GM12875 (cell line): ENCODE data around the gene DDA1.

Experiments
- H3K4me3 ChIP-seq: one replicate; pipeline ENCODE4 v1.5.1; 2011; ENCODE audit warnings: low read depth, low read length, control low read depth
- TF ChIP-seq, protein P1 (sequence below): IDR thresholded peaks from 2 replicates; pipeline ENCODE4 v1.5.1; 2011; ENCODE audit warnings: low read depth, mild to moderate bottlenecking, control low read depth, inconsistent platforms, low read length, moderate library complexity, borderline replicate concordance; ENCODE audit not compliant: insufficient read depth

The DDA1 gene

DNA sequence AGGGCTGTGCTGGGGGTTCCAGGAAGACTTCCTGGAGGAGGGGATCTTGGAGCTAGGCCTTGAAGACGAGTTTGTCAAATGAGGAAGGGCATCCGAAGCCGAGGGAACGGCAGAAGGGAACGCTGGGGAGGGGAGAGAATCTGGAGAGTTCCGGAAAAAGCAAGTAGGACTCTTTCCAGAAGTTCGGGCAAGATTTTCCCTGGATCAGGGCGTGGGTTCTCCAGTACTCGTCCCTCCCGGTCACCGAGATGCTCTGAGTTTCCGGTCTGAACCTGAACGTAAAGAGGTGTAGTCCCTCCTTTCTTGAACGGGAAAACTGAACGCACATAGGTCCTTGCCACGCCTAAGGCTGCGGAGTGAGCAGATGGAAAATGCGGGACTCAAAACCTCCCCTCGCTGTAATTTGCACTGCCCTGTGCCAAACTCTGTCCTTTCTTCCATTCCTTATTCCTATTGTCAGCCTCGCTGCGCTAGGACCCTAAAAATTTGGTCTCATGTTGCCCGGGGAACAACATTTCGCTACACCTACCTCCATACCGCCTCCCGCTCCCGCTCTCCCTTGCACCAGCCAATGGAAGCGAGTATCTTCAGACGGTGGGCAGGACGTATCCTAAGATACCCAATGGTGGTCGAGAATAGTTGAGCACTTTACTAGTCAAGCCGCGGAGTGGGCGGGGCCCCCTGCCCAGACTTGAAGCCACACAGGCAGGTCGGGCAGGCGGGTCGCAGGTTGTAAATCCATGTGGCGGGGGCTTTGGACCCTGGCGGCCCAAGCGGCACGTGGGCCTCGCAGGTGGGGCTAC, 27.7 kb downstream of the DDA1 start, which contains the start of gene GTPBP3:
Gene GTPBP3 (plus strand): TSS at position 682 of the 803 bp plus-strand sequence. CDS start 59 bp downstream, at position 741.
- TF ChIP-seq, protein P1, sequence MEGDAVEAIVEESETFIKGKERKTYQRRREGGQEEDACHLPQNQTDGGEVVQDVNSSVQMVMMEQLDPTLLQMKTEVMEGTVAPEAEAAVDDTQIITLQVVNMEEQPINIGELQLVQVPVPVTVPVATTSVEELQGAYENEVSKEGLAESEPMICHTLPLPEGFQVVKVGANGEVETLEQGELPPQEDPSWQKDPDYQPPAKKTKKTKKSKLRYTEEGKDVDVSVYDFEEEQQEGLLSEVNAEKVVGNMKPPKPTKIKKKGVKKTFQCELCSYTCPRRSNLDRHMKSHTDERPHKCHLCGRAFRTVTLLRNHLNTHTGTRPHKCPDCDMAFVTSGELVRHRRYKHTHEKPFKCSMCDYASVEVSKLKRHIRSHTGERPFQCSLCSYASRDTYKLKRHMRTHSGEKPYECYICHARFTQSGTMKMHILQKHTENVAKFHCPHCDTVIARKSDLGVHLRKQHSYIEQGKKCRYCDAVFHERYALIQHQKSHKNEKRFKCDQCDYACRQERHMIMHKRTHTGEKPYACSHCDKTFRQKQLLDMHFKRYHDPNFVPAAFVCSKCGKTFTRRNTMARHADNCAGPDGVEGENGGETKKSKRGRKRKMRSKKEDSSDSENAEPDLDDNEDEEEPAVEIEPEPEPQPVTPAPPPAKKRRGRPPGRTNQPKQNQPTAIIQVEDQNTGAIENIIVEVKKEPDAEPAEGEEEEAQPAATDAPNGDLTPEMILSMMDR: no peak

DNA sequence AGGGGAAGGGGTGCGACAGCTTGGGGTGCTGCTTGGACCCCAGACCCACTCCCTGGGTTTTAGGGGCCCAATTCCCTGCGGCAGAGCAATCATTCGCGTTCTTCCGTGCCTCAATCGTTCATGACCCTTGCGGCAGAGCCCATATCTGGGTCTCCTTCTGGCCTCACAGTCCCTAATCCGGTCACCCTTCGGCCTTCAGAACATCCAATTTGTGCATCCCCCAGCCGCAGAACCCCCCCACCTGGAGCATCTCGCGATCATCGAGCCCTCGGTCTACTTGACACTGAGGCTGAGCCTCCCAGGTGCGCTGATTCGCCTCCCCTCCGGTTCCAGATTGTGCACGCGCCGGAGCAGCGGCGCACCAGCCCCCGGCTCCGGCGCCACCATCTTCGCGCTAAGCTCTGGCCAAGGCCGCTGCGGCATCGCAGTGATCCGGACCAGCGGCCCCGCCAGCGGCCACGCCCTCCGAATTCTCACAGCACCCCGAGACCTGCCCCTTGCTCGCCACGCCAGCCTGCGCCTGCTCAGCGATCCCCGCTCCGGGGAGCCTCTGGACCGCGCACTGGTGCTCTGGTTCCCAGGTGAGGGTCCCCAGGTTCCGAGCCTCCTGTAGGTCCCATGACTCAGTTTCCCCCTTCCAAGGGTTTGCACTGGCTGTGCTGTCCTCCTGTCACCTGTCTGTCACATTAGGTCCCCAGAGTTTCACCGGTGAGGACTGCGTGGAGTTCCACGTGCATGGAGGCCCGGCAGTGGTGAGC, 28.5 kb downstream of the DDA1 start:
- H3K4me3 ChIP-seq: peak overlapping the region; percentile 78
- TF ChIP-seq, protein P1: no peak

More for the DNA sequence above, 27.7 kb downstream of the DDA1 start, which contains the start of gene GTPBP3:
- H3K4me3 ChIP-seq: peak within 1 kb of the TSS; percentile 78

DNA sequence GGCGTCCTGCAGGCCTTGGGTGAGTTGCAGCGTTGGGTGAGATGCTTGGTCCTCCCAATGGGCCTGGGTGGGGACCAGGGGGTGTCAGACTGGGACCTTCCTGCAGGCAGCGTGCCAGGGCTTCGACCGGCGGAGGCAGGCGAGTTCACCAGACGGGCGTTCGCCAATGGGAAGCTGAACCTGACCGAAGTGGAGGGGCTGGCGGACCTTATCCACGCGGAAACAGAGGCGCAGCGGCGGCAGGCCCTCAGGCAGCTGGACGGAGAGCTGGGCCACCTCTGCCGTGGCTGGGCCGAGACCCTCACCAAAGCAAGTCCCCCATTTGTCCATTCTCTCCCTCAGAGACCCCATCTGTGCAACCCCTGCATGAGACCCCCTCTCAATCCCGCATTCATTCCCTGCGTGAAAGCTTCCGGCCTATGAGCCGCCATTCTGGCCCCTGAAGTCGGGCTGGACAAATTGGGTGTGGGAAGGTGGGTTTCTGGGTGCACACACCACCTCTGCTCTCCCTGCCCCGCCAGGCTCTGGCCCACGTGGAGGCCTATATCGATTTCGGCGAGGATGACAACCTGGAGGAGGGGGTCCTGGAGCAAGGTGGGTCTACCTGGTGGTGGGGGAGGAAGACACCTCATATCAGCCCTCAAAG, 29.2 kb downstream of the DDA1 start:
- H3K4me3 ChIP-seq: peak overlapping the region; percentile 78

DNA sequence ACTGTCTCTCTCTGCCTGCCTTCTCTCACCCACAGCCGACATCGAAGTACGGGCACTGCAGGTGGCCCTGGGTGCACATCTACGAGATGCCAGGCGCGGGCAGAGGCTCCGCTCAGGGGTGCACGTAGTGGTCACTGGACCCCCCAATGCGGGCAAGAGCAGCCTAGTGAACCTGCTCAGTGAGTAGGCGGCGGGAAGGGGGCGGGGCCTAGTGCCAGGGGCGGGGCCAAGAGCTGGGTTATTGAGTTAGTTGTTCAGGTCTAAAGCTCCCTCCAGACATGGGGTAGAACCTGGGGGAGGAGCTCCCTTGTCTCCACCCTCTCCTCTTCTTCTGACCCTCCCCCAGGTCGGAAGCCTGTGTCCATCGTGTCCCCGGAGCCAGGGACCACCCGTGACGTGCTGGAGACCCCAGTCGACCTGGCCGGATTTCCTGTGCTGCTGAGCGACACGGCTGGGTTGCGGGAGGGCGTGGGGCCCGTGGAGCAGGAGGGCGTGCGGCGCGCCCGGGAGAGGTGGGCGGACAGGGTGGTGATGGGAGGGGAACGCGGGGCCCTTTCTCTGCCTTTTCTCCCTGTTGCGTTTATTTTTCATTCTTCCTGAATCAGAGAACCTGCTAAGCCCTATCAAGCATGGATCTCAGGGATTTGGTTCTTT, 29.9 kb downstream of the DDA1 start:
- no peak overlapping the region for H3K4me3 ChIP-seq
- TF ChIP-seq, protein P1: no peak

More for the DNA sequence above, 29.2 kb downstream of the DDA1 start:
- TF ChIP-seq, protein P1: no peak

DNA sequence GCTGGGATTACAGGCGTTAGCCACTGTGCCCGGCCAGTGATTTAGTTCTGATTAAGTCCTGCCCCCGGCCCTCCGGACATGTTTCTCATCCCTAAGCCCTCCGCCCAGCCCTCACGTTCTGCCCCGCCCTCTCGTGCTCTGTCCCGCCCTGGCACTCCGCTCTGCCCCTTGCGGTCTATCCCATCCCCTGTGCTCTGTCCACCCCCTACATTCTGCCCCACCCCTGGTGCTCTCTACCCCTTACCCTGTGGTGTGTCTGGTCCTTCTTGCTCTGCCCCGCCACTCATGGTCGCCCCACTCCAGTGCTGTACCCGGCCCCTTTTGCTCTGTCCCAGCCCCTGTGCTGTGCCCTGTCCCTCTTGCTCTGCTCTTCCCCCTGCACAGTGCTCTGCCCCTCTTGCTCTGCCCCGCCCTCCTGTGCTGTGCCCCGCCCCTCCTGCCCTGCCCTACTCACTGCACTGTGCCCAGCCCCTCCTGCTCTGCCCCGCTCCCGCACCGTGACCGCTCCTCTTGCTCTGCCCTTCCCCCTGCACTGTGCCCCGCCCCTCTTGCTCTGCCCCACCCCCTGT, 31.0 kb downstream of the DDA1 start:
- TF ChIP-seq, protein P1: no peak
- no peak overlapping the region for H3K4me3 ChIP-seq

DNA sequence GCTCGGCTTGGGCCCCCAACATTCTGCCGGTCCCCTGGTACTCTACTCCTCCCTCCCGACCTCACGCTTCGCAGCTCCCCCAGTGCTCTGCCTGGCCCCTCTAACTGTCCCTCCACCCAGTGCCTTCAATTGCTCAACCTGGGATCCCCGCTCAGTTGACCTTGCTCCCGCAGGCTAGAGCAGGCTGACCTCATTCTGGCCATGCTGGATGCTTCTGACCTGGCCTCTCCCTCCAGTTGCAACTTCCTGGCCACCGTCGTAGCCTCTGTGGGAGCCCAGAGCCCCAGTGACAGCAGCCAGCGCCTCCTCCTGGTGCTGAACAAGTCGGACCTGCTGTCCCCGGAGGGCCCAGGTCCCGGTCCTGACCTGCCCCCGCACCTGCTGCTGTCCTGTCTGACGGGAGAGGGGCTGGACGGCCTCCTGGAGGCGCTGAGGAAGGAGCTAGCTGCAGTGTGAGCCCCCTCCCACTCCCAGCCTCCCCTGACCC, 31.6 kb downstream of the DDA1 start:
- TF ChIP-seq, protein P1: no peak
- no peak overlapping the region for H3K4me3 ChIP-seq
